PC-9 (cell line): ENCODE results near the gene SNAP47.

ENCODE experiments used
- EZH2 ChIP-seq: fragments of 200-600 bp; sonication (generic); IDR thresholded peaks from 2 replicates; pipeline ENCODE4 v1.8.0; 2017; ENCODE audit warnings: antibody characterized with exemption, low read depth
- TF ChIP-seq, protein P1 (sequence below): fragments of 200-600 bp; sonication (generic); conservative IDR thresholded peaks from 2 replicates; pipeline ENCODE4 v1.6.1; 2017; ENCODE audit warnings: mixed run types, antibody characterized with exemption, mild to moderate bottlenecking, moderate library complexity

DNA sequence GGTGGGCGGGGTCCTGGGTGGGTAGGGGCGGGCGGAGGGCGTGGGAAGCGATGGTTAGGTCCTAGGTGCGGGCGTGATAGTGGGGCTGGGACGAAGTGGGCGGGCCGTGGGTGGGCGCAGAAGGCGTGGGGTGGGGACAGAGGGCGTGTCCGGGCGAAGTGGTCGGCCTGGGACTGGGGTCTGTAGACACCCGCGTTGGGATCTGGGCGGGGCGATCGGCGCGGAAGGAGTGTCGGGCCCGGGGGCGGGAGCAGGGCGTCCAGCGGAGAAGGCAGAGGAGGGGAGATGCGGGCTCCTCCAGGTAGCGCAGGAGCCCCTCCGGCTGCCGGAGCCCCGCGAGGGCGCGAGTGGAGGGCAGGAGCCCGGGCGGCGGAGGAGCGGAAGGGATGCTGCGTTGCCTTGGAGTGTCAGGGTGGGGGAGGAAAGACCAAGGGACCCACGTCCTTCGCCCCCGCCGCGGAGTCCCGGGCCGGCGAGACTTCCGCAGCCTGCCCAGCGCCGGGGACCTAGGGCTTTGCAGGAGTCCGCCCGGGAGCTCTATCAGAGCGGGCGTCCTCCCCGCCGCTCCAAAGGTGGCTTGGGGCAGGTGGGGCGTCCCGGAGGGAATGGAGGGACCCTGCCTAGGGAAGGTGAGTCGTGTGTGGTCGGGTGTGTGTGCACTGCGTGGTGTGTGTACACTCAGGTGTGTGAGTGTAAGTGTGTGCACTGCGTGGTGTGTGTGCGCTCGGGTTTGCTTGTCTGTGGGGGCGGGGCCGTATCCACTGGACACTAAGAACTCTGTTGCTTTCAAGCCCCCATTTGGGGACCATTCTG lies 53.2 kb downstream of the SNAP47 start:
- TF ChIP-seq, protein P1, sequence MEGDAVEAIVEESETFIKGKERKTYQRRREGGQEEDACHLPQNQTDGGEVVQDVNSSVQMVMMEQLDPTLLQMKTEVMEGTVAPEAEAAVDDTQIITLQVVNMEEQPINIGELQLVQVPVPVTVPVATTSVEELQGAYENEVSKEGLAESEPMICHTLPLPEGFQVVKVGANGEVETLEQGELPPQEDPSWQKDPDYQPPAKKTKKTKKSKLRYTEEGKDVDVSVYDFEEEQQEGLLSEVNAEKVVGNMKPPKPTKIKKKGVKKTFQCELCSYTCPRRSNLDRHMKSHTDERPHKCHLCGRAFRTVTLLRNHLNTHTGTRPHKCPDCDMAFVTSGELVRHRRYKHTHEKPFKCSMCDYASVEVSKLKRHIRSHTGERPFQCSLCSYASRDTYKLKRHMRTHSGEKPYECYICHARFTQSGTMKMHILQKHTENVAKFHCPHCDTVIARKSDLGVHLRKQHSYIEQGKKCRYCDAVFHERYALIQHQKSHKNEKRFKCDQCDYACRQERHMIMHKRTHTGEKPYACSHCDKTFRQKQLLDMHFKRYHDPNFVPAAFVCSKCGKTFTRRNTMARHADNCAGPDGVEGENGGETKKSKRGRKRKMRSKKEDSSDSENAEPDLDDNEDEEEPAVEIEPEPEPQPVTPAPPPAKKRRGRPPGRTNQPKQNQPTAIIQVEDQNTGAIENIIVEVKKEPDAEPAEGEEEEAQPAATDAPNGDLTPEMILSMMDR, result no peak
- no peak for TF ChIP-seq EZH2
